GM23338 (cell line): ENCODE data around the gene CTNNA2. TPM values are rescaled to one million over a fixed set of nuclear protein-coding genes. Genes with fewer than 3 reads are reported as not detected.

Experiments used
- ATAC-seq: fragments of 200-7000 bp; cut with Tn5 transposase; 3 replicates; pipeline ENCODE4 v1.9.1; 2020
- DNase-seq: peaks from one replicate; pipeline ENCODE4 v3.0.0-alpha.2; 2015; ENCODE audit warnings: low spot score
- H2AFZ ChIP-seq: fragments of 200-600 bp; sonication (generic); 2 replicates; pipeline ENCODE4 v1.8.0; 2016; ENCODE audit warnings: antibody characterized with exemption, mild to moderate bottlenecking, moderate library complexity
- H3F3A ChIP-seq: fragments of 200-600 bp; sonication (generic); replicated peaks from 2 replicates; pipeline ENCODE4 v1.8.0; 2017; ENCODE audit warnings: antibody characterized with exemption, mixed run types, low read depth
- H3K27ac ChIP-seq: fragments of 200-600 bp; sonication (generic); 2 replicates; pipeline ENCODE4 v1.6.1; 2016; ENCODE audit warnings: low read depth
- H3K27me3 ChIP-seq: fragments of 200-600 bp; sonication (generic); 2 replicates; pipeline ENCODE4 v1.8.0; 2016; ENCODE audit warnings: mild to moderate bottlenecking, mixed run types, moderate library complexity; ENCODE audit not compliant: insufficient read depth
- H3K36me3 ChIP-seq: fragments of 200-600 bp; sonication (generic); 2 replicates; pipeline ENCODE4 v1.8.0; 2016; ENCODE audit warnings: mild to moderate bottlenecking; ENCODE audit not compliant: insufficient read depth
- H3K4me1 ChIP-seq: fragments of 200-600 bp; sonication (generic); 2 replicates; pipeline ENCODE4 v1.8.0; 2016; ENCODE audit warnings: mild to moderate bottlenecking, moderate library complexity; ENCODE audit not compliant: insufficient read depth
- H3K4me2 ChIP-seq: fragments of 200-600 bp; sonication (generic); 2 replicates; pipeline ENCODE4 v1.7.1; 2017; ENCODE audit warnings: mixed run types
- H3K4me3 ChIP-seq: fragments of 200-600 bp; sonication (generic); 2 replicates; pipeline ENCODE4 v1.6.1; 2016; ENCODE audit warnings: mixed run types
- H3K79me2 ChIP-seq: fragments of 200-600 bp; sonication (generic); replicated peaks from 2 replicates; pipeline ENCODE4 v1.8.0; 2017; ENCODE audit warnings: mild to moderate bottlenecking; ENCODE audit not compliant: insufficient read depth
- H3K9me2 ChIP-seq: fragments of 200-600 bp; sonication (generic); 2 replicates; pipeline ENCODE4 v1.8.0; 2017; ENCODE audit not compliant: insufficient read depth
- H4K20me1 ChIP-seq: fragments of 200-600 bp; sonication (generic); replicated peaks from 2 replicates; pipeline ENCODE4 v1.8.0; 2017; ENCODE audit warnings: mild to moderate bottlenecking; ENCODE audit not compliant: insufficient read depth
- H3K27ac Mint-ChIP-seq: 2 replicates; pipeline ENCODE4 v1.8.0; 2020; ENCODE audit warnings: inconsistent platforms, mild to moderate bottlenecking, moderate library complexity, mixed read lengths
- H3K27me3 Mint-ChIP-seq: 3 replicates; pipeline ENCODE4 v1.8.0; 2022; ENCODE audit warnings: low read depth, mild to moderate bottlenecking, moderate library complexity, mixed read lengths, inconsistent platforms; ENCODE audit not compliant: insufficient read depth, poor library complexity
- H3K36me3 Mint-ChIP-seq: 3 replicates; pipeline ENCODE4 v1.8.0; 2021; ENCODE audit warnings: low read depth, mild to moderate bottlenecking, inconsistent platforms, moderate library complexity, mixed read lengths
- H3K4me1 Mint-ChIP-seq: 3 replicates; pipeline ENCODE4 v1.8.0; 2020; ENCODE audit warnings: mild to moderate bottlenecking, inconsistent platforms, mixed read lengths
- H3K4me3 Mint-ChIP-seq: 3 replicates; pipeline ENCODE4 v1.8.0; 2021; ENCODE audit warnings: moderate library complexity, mild to moderate bottlenecking, inconsistent platforms, mixed read lengths
- H3K9me3 Mint-ChIP-seq: 3 replicates; pipeline ENCODE4 v1.8.0; 2020; ENCODE audit warnings: moderate library complexity, mild to moderate bottlenecking, inconsistent platforms, mixed read lengths
- CREB1 ChIP-seq: fragments of 250-450 bp; sonication (Bioruptor Pico); IDR thresholded peaks from 2 replicates; pipeline ENCODE4 v1.5.0; 2020; ENCODE audit warnings: low read depth, mild to moderate bottlenecking, moderate library complexity
- EZH2 ChIP-seq: fragments of 200-600 bp; sonication (generic); IDR thresholded peaks from one replicate; pipeline ENCODE4 v1.8.0; 2017; ENCODE audit warnings: antibody characterized with exemption, mild to moderate bottlenecking, low read depth; ENCODE audit not compliant: unreplicated experiment
- EZH2phosphoT487 ChIP-seq: fragments of 200-600 bp; sonication (generic); IDR thresholded peaks from one replicate; pipeline ENCODE4 v1.8.1; 2018; ENCODE audit warnings: antibody characterized with exemption; ENCODE audit not compliant: unreplicated experiment
- JUNB ChIP-seq: IDR thresholded peaks from one replicate; pipeline ENCODE4 v1.6.1; 2016; ENCODE audit warnings: antibody characterized with exemption; ENCODE audit not compliant: unreplicated experiment
- NANOG ChIP-seq: IDR thresholded peaks from 2 replicates; pipeline ENCODE4 v1.6.1; 2016; ENCODE audit warnings: antibody characterized with exemption, borderline replicate concordance
- POLR2AphosphoS5 ChIP-seq: IDR thresholded peaks from 2 replicates; pipeline ENCODE4 v1.6.1; 2016; ENCODE audit warnings: antibody characterized with exemption, low read depth
- STAT1 ChIP-seq: IDR thresholded peaks from one replicate; pipeline ENCODE4 v1.6.1; 2016; ENCODE audit warnings: antibody characterized with exemption; ENCODE audit not compliant: unreplicated experiment
- ZNF114 ChIP-seq: fragments of 250-450 bp; sonication (Bioruptor Pico); IDR thresholded peaks from 2 replicates; pipeline ENCODE4 v1.5.0; 2020; ENCODE audit warnings: mild to moderate bottlenecking, moderate library complexity
- ZNF331 ChIP-seq: fragments of 250-450 bp; sonication (Bioruptor Pico); IDR thresholded peaks from 2 replicates; pipeline ENCODE4 v1.5.0; 2020; ENCODE audit warnings: low read depth, mild to moderate bottlenecking, moderate library complexity
- polyA plus RNA-seq: library from polyadenylated mRNA; unstranded; fragments of >200 nt; fragmentation: Nextera tagmentation; extraction: Ambion mirVana; gene quantifications from 2 replicates; pipeline ENCODE4 v1.2.1, GENCODE V29; 2016
- total RNA-seq: library from RNA; depleted of rRNA; stranded (reverse); fragments of >200 nt; shearing (Covaris generic); gene quantifications from 2 replicates; pipeline ENCODE4 v1.2.3, GENCODE V29; 2014
- TF ChIP-seq, protein P1 (sequence below): fragments of 250-450 bp; sonication (Bioruptor Pico); IDR thresholded peaks from 2 replicates; pipeline ENCODE4 v1.5.0; 2020; ENCODE audit warnings: mild to moderate bottlenecking, moderate library complexity
- TF ChIP-seq, protein P2 (sequence below): IDR thresholded peaks from 2 replicates; pipeline ENCODE4 v1.6.1; 2016; ENCODE audit warnings: antibody characterized with exemption
- TF ChIP-seq, protein P3 (sequence below), 2 experiments: fragments of 200-600 bp in 1 of 2; sonication (generic) in 1 of 2; conservative IDR thresholded peaks; 2 replicates each; pipeline versions ENCODE4 v1.5.1 to v1.6.1; 2016 to 2017; ENCODE audit warnings: antibody characterized with exemption in 2 of 2, low read depth in 2 of 2, mild to moderate bottlenecking in 2 of 2, moderate library complexity in 1 of 2
- TF ChIP-seq, protein P4 (sequence below): IDR thresholded peaks from one replicate; pipeline ENCODE4 v1.6.1; 2018; ENCODE audit warnings: antibody characterized with exemption; ENCODE audit not compliant: unreplicated experiment

Gene CTNNA2
- total and polyA plus RNA-seq, 2 experiments from 2014 or later = 6.4 to 15.6 TPM

DNA sequence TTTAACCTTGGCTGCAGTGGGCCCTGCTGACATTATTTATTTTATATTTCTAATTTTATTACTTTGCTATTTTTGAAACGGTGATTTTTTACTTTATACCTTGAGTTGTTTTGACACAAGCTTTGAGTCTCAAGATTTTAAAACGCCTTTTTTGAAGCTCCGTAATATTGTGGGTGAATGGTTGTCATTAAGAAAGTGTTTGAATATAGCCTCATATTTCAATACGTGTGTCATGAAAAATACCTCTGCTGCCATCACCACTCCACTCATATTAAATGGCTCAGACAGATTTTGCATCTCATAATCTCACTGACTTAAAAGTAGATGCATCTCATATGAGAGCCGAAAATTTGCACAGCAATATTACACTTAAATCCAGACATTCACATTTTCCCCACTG is 106.6 kb downstream of the CTNNA2 start:
- no peaks in the 10 kb centered on the region for H3K9me3 Mint-ChIP-seq
- H3K4me3 Mint-ChIP-seq = no peak overlapping the region
- H3F3A ChIP-seq = no peaks in the 10 kb centered on the region
- H3K4me2 ChIP-seq = no peak overlapping the region
- no peak for ATAC-seq
- no peak for DNase-seq
- no peaks in the 10 kb centered on the region for H3K27me3 ChIP-seq
- no peaks in the 10 kb centered on the region; the same call in 1 of the 2 replicates for H3K4me1 ChIP-seq
- no peak overlapping the region for H3K27ac ChIP-seq
- no peaks in the 10 kb centered on the region for H3K79me2 ChIP-seq
- 0 out of 2 replicates have a peak overlapping the region, but pooled peaks have one; percentile 30 for H3K27ac Mint-ChIP-seq
- TF ChIP-seq ZNF331 (CRISPR knock-in tag) (no peak), EZH2 (no peak), JUNB (no peak), POLR2AphosphoS5 (no peak), NANOG (no peak), EZH2phosphoT487 (no peak), ZNF114 (CRISPR knock-in tag) (no peak), STAT1 (no peak), CREB1 (no peak)
- TF ChIP-seq, protein P1, sequence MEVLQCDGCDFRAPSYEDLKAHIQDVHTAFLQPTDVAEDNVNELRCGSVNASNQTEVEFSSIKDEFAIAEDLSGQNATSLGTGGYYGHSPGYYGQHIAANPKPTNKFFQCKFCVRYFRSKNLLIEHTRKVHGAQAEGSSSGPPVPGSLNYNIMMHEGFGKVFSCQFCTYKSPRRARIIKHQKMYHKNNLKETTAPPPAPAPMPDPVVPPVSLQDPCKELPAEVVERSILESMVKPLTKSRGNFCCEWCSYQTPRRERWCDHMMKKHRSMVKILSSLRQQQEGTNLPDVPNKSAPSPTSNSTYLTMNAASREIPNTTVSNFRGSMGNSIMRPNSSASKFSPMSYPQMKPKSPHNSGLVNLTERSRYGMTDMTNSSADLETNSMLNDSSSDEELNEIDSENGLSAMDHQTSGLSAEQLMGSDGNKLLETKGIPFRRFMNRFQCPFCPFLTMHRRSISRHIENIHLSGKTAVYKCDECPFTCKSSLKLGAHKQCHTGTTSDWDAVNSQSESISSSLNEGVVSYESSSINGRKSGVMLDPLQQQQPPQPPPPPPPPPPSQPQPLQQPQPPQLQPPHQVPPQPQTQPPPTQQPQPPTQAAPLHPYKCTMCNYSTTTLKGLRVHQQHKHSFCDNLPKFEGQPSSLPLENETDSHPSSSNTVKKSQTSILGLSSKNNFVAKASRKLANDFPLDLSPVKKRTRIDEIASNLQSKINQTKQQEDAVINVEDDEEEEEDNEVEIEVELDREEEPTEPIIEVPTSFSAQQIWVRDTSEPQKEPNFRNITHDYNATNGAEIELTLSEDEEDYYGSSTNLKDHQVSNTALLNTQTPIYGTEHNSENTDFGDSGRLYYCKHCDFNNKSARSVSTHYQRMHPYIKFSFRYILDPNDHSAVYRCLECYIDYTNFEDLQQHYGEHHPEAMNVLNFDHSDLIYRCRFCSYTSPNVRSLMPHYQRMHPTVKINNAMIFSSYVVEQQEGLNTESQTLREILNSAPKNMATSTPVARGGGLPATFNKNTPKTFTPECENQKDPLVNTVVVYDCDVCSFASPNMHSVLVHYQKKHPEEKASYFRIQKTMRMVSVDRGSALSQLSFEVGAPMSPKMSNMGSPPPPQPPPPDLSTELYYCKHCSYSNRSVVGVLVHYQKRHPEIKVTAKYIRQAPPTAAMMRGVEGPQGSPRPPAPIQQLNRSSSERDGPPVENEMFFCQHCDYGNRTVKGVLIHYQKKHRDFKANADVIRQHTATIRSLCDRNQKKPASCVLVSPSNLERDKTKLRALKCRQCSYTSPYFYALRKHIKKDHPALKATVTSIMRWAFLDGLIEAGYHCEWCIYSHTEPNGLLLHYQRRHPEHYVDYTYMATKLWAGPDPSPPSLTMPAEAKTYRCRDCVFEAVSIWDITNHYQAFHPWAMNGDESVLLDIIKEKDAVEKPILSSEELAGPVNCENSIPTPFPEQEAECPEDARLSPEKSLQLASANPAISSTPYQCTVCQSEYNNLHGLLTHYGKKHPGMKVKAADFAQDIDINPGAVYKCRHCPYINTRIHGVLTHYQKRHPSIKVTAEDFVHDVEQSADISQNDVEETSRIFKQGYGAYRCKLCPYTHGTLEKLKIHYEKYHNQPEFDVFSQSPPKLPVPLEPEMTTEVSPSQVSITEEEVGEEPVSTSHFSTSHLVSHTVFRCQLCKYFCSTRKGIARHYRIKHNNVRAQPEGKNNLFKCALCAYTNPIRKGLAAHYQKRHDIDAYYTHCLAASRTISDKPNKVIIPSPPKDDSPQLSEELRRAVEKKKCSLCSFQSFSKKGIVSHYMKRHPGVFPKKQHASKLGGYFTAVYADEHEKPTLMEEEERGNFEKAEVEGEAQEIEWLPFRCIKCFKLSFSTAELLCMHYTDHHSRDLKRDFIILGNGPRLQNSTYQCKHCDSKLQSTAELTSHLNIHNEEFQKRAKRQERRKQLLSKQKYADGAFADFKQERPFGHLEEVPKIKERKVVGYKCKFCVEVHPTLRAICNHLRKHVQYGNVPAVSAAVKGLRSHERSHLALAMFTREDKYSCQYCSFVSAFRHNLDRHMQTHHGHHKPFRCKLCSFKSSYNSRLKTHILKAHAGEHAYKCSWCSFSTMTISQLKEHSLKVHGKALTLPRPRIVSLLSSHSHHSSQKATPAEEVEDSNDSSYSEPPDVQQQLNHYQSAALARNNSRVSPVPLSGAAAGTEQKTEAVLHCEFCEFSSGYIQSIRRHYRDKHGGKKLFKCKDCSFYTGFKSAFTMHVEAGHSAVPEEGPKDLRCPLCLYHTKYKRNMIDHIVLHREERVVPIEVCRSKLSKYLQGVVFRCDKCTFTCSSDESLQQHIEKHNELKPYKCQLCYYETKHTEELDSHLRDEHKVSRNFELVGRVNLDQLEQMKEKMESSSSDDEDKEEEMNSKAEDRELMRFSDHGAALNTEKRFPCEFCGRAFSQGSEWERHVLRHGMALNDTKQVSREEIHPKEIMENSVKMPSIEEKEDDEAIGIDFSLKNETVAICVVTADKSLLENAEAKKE (CRISPR knock-in tag) = no peak
- TF ChIP-seq, protein P2, sequence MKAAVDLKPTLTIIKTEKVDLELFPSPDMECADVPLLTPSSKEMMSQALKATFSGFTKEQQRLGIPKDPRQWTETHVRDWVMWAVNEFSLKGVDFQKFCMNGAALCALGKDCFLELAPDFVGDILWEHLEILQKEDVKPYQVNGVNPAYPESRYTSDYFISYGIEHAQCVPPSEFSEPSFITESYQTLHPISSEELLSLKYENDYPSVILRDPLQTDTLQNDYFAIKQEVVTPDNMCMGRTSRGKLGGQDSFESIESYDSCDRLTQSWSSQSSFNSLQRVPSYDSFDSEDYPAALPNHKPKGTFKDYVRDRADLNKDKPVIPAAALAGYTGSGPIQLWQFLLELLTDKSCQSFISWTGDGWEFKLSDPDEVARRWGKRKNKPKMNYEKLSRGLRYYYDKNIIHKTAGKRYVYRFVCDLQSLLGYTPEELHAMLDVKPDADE = no peak
- TF ChIP-seq, protein P3, sequence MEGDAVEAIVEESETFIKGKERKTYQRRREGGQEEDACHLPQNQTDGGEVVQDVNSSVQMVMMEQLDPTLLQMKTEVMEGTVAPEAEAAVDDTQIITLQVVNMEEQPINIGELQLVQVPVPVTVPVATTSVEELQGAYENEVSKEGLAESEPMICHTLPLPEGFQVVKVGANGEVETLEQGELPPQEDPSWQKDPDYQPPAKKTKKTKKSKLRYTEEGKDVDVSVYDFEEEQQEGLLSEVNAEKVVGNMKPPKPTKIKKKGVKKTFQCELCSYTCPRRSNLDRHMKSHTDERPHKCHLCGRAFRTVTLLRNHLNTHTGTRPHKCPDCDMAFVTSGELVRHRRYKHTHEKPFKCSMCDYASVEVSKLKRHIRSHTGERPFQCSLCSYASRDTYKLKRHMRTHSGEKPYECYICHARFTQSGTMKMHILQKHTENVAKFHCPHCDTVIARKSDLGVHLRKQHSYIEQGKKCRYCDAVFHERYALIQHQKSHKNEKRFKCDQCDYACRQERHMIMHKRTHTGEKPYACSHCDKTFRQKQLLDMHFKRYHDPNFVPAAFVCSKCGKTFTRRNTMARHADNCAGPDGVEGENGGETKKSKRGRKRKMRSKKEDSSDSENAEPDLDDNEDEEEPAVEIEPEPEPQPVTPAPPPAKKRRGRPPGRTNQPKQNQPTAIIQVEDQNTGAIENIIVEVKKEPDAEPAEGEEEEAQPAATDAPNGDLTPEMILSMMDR (conservative IDR thresholded peaks at IDR 0.05; ENCODE audit: low read depth in 2 of 2) = no peak
- TF ChIP-seq, protein P4, sequence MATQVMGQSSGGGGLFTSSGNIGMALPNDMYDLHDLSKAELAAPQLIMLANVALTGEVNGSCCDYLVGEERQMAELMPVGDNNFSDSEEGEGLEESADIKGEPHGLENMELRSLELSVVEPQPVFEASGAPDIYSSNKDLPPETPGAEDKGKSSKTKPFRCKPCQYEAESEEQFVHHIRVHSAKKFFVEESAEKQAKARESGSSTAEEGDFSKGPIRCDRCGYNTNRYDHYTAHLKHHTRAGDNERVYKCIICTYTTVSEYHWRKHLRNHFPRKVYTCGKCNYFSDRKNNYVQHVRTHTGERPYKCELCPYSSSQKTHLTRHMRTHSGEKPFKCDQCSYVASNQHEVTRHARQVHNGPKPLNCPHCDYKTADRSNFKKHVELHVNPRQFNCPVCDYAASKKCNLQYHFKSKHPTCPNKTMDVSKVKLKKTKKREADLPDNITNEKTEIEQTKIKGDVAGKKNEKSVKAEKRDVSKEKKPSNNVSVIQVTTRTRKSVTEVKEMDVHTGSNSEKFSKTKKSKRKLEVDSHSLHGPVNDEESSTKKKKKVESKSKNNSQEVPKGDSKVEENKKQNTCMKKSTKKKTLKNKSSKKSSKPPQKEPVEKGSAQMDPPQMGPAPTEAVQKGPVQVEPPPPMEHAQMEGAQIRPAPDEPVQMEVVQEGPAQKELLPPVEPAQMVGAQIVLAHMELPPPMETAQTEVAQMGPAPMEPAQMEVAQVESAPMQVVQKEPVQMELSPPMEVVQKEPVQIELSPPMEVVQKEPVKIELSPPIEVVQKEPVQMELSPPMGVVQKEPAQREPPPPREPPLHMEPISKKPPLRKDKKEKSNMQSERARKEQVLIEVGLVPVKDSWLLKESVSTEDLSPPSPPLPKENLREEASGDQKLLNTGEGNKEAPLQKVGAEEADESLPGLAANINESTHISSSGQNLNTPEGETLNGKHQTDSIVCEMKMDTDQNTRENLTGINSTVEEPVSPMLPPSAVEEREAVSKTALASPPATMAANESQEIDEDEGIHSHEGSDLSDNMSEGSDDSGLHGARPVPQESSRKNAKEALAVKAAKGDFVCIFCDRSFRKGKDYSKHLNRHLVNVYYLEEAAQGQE = no peak
- no peak overlapping the region for H3K4me3 ChIP-seq
- no peaks in the 10 kb centered on the region for H3K27me3 Mint-ChIP-seq
- H4K20me1 ChIP-seq = no peaks in the 10 kb centered on the region
- H3K9me2 ChIP-seq = no peaks in the 10 kb centered on the region
- H3K36me3 Mint-ChIP-seq = no peaks in the 10 kb centered on the region
- no peaks in the 10 kb centered on the region for H3K36me3 ChIP-seq
- H3K4me1 Mint-ChIP-seq = no peaks in the 10 kb centered on the region
- H2AFZ ChIP-seq = no peak overlapping the region
